Smooth muscle cell of the brain vasculature (primary cell): ENCODE measurements around the gene OR2B2.

Experiments
- DNase-seq: peaks from one replicate; pipeline ENCODE4 v3.0.0-alpha.2; 2012; ENCODE audit warnings: low read depth, low spot score

Gene OR2B2

DNA sequence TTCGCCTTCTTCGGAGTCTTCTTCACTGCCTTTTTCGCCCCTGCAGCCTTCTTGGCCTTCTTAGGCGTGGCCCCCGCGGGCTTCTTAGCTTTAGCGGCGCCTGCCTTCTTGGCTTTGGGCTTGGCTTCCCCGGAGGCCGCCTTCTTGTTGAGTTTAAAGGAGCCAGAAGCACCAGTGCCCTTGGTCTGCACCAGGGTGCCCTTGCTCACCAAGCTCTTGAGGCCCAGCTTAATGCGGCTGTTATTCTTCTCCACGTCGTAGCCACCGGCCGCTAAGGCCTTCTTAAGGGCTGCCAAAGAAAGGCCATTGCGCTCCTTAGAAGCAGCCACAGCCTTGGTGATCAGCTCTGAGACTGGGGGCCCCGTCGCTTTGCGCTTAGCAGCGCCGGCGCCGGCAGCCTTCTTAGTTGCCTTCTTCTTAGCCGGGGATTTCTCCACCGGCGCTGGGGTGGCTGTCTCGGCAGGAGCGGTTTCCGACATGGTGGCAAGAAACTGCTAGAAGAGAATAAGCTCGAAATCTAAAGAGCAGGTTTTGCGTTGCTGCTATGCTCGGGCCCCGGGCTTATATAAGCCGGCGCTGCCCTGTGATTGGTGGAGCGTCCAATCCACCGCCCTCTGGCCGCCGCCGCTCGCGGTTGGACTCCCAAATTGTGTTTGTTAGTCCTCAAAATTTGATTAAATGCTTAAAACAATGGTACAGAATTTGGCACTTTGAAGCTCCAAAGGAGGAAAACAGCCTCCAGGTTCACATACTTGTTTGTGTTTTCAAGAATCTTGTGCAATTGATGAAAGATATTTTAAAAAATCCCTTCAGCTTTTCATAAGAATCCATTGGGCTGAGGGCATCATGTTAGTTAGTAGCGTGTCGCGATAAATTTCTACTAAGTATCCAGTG lies 44.9 kb downstream of the OR2B2 start:
- DNase-seq, result peak; percentile 58

DNA sequence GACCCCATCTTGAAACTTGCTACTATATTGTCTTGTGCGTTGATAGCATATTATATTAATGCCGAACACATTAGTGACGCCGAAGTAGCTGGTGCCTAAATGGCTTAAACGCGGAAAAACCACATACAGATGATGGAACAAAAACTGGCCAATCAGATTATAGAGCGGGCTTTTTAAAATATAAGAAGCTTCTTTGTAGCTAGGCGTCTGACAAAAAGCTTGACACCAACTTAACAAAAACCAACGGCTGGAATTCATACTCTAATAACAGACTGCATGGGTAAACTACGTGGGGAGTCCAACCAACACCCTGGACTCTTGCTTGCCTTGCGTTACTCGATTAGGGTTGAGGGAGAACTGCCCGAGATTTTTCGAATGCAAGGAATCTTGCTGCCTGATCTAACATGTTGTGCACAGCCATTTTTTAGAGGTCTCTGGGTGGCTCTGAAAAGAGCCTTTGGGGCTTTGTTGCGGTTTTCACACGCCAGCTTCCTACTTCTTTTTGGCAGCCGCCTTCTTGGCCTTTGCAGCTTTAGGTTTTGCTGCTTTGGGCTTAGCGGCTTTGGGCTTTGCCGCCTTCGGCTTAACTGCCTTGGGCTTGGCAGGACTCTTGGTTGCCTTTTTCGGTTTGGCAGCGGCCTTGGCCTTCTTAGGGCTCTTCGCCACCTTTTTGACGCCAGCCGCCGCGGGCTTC lies 45.7 kb downstream of the OR2B2 start:
- no peak for DNase-seq

- no peak for DNase-seq
These were observed 46.3 kb downstream of the OR2B2 start for GRCh38 chr6:27865850-27866356.

- DNase-seq, result peak; percentile 87
These were observed 47.0 kb downstream of the OR2B2 start for GRCh38 chr6:27864906-27865849.

GRCh38 chr6:27863962-27864905 lies 48.0 kb downstream of the OR2B2 start:
- DNase-seq, result no peak

DNA sequence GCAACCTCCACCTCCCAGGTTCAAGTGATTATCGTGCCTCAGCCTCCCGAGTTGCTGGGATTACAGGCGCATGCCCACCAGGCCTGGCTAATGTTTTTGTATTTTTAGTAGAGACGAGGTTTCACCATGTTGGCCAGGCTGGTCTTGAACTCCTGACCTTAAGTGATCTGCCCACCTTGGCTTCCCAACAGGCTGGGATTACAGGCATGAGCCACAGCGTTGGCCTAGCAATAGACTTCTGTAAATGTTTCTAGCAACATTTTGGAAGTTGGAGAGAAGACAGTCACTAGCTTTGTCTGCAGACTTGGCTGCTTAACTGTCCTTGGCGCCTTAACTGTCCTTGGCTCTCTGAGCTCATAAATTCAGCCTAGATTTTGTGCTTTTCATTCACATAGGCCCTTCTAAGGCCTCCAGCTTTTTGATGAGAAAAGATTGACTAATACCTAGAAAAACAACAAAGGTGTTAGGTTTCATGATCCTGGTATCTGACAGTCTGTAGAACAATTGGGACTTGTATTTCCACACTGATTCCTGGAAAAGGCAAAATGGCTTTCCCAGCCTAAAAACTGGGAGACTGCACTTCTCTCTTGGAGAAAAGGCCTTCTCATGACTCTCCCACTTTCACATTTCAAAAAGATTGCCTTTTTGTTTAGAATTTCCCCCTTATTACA lies 49.7 kb downstream of the OR2B2 start:
- DNase-seq, result no peak

DNA sequence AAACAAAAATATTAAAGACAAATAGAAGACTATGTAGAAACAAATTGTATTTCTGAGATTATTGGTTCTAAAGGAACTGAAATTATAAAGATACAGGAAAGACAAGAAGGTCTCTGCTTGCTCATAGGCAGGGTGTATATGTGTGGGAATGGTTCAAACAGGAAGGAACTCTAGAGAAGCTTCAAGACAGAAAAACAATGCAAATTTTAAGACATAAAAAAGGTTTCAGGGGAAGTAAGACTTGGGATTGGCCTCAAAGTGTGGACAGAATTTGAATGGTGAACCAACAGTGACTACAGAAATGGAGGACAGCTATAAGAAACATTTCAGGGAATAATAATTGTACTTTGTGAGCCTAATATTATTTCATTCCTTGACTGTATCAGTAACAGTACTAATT lies 50.3 kb downstream of the OR2B2 start:
- no peak for DNase-seq

GRCh38 chr6:27861276-27861840 lies 50.8 kb downstream of the OR2B2 start:
- DNase-seq, result no peak
